ENCODE results near the gene RAD51AP1.

RAD51AP1 gene

DNA sequence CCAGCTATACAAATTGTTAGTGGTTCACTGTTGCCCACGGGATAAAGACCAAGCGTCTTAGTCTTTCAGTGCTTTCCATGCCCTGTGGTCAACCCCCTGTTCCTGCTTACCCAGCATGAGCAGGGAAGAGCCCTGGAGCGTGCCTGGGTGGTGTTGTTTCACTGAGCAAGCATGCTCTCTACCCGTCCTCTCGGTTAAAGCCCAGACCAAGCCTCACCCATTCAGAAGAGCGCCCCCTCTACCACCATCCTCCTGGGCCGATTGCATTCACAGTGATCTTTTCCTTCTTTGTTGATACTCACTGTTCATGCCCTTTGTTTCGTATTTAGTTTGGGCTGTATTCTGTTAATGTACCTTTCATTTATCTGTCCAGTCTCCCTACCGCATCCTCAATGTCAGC is 48.4 kb downstream of the RAD51AP1 start:
- in situ Hi-C loops (cut with MboI; ENCODE audit: low sequenced_read_pairs), result no loop called here

DNA sequence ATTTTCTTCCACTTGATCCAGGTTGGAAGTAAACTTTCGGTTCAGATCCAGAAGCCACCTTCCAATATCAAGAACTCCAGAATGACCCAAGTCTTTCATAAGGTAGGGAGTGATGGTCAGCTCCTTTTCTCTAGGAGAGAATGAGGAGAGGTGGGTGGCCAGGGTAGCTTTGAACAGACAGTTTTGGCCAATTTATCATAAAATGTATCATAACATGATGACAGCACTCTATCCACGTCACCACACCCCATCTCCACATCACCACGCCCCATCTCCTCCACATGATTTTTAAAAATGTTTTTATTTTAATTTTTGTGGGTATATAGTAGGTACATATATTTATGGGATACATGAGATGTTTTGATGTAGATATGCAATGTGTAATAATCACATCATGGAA is 50.2 kb downstream of the RAD51AP1 start:
- in situ Hi-C loops (cut with MboI; ENCODE audit: low sequenced_read_pairs), result no loop called here

DNA sequence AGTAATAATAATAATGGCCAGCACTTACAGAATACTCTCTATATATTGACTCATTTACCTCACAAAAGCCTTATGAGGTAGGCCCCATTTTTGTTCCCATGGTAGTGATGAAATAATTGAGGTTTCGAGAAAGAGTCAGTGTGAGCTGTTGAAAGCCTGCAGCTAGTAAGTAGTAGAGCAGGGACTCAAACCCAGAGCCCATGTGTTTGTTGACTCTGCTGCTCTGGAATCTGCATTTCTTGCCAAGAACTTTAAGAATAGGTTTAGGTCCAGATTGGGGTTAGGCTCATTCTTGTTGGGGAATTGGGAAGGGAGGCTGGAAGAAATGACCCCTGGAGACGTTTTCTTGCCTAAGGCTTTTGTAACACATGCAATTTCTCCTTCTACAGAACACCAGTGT is 51.3 kb downstream of the RAD51AP1 start:
- in situ Hi-C loops (cut with MboI; ENCODE audit: low sequenced_read_pairs), result no loop called here

GRCh38 chr12:4591180-4591687 is 52.5 kb downstream of the RAD51AP1 start:
- in situ Hi-C loops (cut with MboI; ENCODE audit: low sequenced_read_pairs), result no loop called here

- in situ Hi-C loops (cut with MboI; ENCODE audit: low sequenced_read_pairs), result no loop called here
These were observed 57.2 kb downstream of the RAD51AP1 start for GRCh38 chr12:4595881-4596280.

GRCh38 chr12:4603421-4603820 is 64.7 kb downstream of the RAD51AP1 start:
- in situ Hi-C loops (cut with MboI; ENCODE audit: low sequenced_read_pairs), result no loop called here

DNA sequence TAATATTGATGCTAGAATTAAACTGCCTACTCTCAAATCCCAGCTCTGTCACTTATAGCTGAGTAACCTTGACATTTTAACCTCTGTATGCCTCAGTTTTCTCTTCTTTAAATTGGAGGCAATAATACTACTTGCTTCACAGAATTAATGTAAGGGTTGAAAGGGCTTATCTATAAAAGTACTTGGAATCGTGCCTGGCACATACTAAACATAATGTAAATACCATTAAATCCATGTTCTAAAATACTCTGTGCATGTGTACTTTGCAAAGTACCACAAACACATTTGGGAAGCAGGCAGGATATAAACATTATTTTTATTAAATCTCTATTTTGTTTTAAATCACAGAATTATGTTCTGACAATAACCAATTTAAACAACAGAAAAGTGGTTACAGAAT is 65.3 kb downstream of the RAD51AP1 start:
- in situ Hi-C loops (cut with MboI; ENCODE audit: low sequenced_read_pairs), result no loop called here

- in situ Hi-C loops (cut with MboI; ENCODE audit: low sequenced_read_pairs), result no loop called here
These were observed 66.0 kb downstream of the RAD51AP1 start for GRCh38 chr12:4604684-4605193.

DNA sequence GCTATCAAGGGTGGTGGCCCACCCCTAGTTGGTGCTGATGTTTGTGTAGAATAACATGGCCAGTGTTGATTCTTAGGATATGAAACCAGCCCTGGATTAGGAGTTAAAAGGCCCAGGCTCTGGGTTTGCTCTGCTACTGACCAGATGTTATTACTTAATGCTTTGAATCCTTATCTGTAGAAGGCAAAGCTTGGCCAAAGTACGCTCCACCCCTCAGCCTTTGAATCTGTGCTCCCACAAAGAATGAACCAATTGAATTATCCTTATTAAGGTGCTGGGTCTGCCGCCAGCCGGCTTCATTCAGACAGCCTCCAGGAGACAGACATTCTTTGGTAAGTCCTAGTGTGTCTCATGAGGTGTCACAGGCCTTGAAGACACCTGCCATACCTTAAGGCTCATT is 68.4 kb downstream of the RAD51AP1 start:
- in situ Hi-C loops (cut with MboI; ENCODE audit: low sequenced_read_pairs), result no loop called here

GRCh38 chr12:4609071-4609470 is 70.4 kb downstream of the RAD51AP1 start:
- in situ Hi-C loops (cut with MboI; ENCODE audit: low sequenced_read_pairs), result no loop called here
